GM12878 (cell line): ENCODE data around the gene FUT8. TPM values are rescaled to one million over a fixed set of nuclear protein-coding genes. Genes with fewer than 3 reads are reported as not detected.

Experiments
- ATAC-seq: fragments of 200-7000 bp; cut with Tn5 transposase; 3 replicates; pipeline ENCODE4 v1.9.1; 2020; ENCODE audit warnings: mild to moderate bottlenecking, moderate library complexity
- BruUV-seq: library from RNA; stranded (reverse); fragments of 400-500 nt; replicated peaks from 2 replicates; lab custom pipeline; 2021; lab: Mats Ljungman, UMichigan
- CTCF ChIA-PET: fragments of 300-600 bp; sonication (Branson Sonifier 250); formaldehyde crosslinking; extraction: SDS; loops from one replicate; lab custom pipeline; 2021; ENCODE audit warnings: inconsistent platforms; lab: Yijun Ruan, JAX
- POLR2A ChIA-PET: fragments of 350-600 bp; formaldehyde crosslinking; extraction: SDS; loops from one replicate; lab custom pipeline; 2021; ENCODE audit warnings: inconsistent platforms; lab: Charles Lee
- RAD21 ChIA-PET: fragments of 300-600 bp; sonication (Branson Sonifier 250); formaldehyde crosslinking; loops from one replicate; lab custom pipeline; 2023; ENCODE audit warnings: antibody characterized with exemption; ENCODE audit not compliant: unreplicated experiment; lab: Charles Lee
- SMC1A ChIA-PET: fragments of 300-600 bp; sonication (Branson Sonifier 250); formaldehyde crosslinking; loops from one replicate; lab custom pipeline; 2023; ENCODE audit not compliant: unreplicated experiment, uncharacterized antibody; lab: Charles Lee
- DNase-seq: peaks from one replicate; pipeline ENCODE4 v3.0.0-alpha.2; 2011; ENCODE audit warnings: low read depth, low spot score
- FAIRE-seq: peaks from 3 replicates; lab custom pipeline; 2011; peaks lifted over from hg19 to GRCh38; lab: Jason Lieb, UNC
- H2AFZ ChIP-seq: 2 replicates; pipeline ENCODE4 v1.6.0; 2011; ENCODE audit warnings: low read depth, low read length, control low read depth; ENCODE audit not compliant: control insufficient read depth
- H3K27ac ChIP-seq: 2 replicates; pipeline ENCODE4 v1.5.1; 2011; ENCODE audit warnings: control low read depth; ENCODE audit not compliant: control insufficient read depth, insufficient read depth
- H3K27me3 ChIP-seq, 2 experiments: replicated peaks in 1 of 2; 2 replicates each; pipeline versions ENCODE4 v1.6.0 to v1.6.1; 2011; ENCODE audit warnings: low read length in 1 of 2; ENCODE audit not compliant: control insufficient read depth in 2 of 2, insufficient read depth in 2 of 2
- H3K36me3 ChIP-seq, 2 experiments: 2 replicates each; pipeline ENCODE4 v1.5.1; 2011; ENCODE audit warnings: low read length in 1 of 2; ENCODE audit not compliant: control insufficient read depth in 2 of 2, insufficient read depth in 2 of 2
- H3K4me1 ChIP-seq: 2 replicates; pipeline ENCODE4 v1.6.1; 2011; ENCODE audit warnings: mild to moderate bottlenecking, low read length, moderate library complexity, mixed read lengths; ENCODE audit not compliant: control insufficient read depth, insufficient read depth
- H3K4me2 ChIP-seq: 2 replicates; pipeline ENCODE4 v1.6.0; 2011; ENCODE audit warnings: control low read depth; ENCODE audit not compliant: control insufficient read depth, insufficient read depth
- H3K4me3 ChIP-seq: fragments of 200-600 bp; sonication (generic); 2 replicates; pipeline ENCODE4 v1.5.1; 2016
- H3K79me2 ChIP-seq: 2 replicates; pipeline ENCODE4 v1.6.0; 2011; ENCODE audit warnings: low read length; ENCODE audit not compliant: control insufficient read depth, insufficient read depth
- H3K9ac ChIP-seq: 2 replicates; pipeline ENCODE4 v1.8.0; 2011; ENCODE audit warnings: low read length, control low read depth, mixed read lengths; ENCODE audit not compliant: control insufficient read depth, insufficient read depth
- H3K9me3 ChIP-seq: replicated peaks from 3 replicates; pipeline ENCODE4 v1.5.1; 2011; ENCODE audit warnings: mild to moderate bottlenecking, low read length; ENCODE audit not compliant: control insufficient read depth, insufficient read depth
- H4K20me1 ChIP-seq: 2 replicates; pipeline ENCODE4 v1.6.0; 2011; ENCODE audit not compliant: control insufficient read depth, insufficient read depth
- CEBPZ ChIP-seq: fragments of 150-350 bp; IDR thresholded peaks from 2 replicates; pipeline ENCODE4 v1.6.1; 2016; ENCODE audit warnings: low read depth, low read length
- E2F4 ChIP-seq: IDR thresholded peaks from 2 replicates; pipeline ENCODE4 v1.6.1; 2012; ENCODE audit warnings: low read depth, low read length, improper control_type of control experiment
- JUND ChIP-seq: IDR thresholded peaks from 2 replicates; pipeline ENCODE4 v1.6.1; 2012; ENCODE audit warnings: low read depth, mild to moderate bottlenecking, low read length, improper control_type of control experiment, moderate library complexity
- PBX3 ChIP-seq: IDR thresholded peaks from 2 replicates; pipeline ENCODE4 v1.6.1; 2011; ENCODE audit warnings: mild to moderate bottlenecking, low read depth, low read length, moderate library complexity; ENCODE audit not compliant: insufficient replicate concordance
- RBBP5 ChIP-seq: fragments of 200-600 bp; sonication (generic); conservative IDR thresholded peaks from 2 replicates; pipeline ENCODE4 v1.6.1; 2016
- SREBF2 ChIP-seq: IDR thresholded peaks from 2 replicates; pipeline ENCODE4 v1.6.1; 2012; ENCODE audit warnings: mild to moderate bottlenecking, low read length
- USF2 ChIP-seq: IDR thresholded peaks from 2 replicates; pipeline ENCODE4 v1.6.1; 2011; ENCODE audit warnings: low read depth, low read length, improper control_type of control experiment, borderline replicate concordance
- ZSCAN29 ChIP-seq: fragments of 450-650 bp; IDR thresholded peaks from 2 replicates; pipeline ENCODE4 v1.6.1; 2017; ENCODE audit warnings: mild to moderate bottlenecking, moderate library complexity
- WGBS: methylation state at CpG from one replicate; pipeline ENCODE4 v1.1.6; 2016; ENCODE audit warnings: low lambda C conversion rate; ENCODE audit not compliant: insufficient replicate concordance, insufficient coverage; ENCODE audit errors: missing lambda C conversion rate; 5-methylcytosine and 5-hydroxymethylcytosine counted together
- in situ Hi-C: fragments of 300-500 bp; cut with MboI; formaldehyde crosslinking; loops from 9 replicates; pipeline ENCODE4 v1.14.3; 2018; ENCODE audit warnings: mixed read lengths
- intact Hi-C: fragments of 100-400 bp; cut with micrococcal nuclease; formaldehyde crosslinking; loops from one replicate; pipeline ENCODE4 v1.14.2; 2022; ENCODE audit not compliant: unreplicated experiment
- polyA plus RNA-seq, 11 experiments: library from polyadenylated mRNA; depleted of rRNA in 4 of 11; unstranded in 6 of 11; stranded (reverse) in 5 of 11; fragments of >200 nt; fragmentation: Nextera tagmentation in 4 of 11; fragmentation: Illumina TruSeq in 1 of 11; extraction: Ambion mirVana in 4 of 11; extraction: Trizol in 1 of 11; gene quantifications; 1 replicate in 1 of 11; 2 replicates in 10 of 11; pipeline versions ENCODE4 v1.2.1 to v1.2.3, GENCODE V29; 2011 to 2016; ENCODE audit warnings: inconsistent platforms in 2 of 11, missing spikeins in 2 of 11, low read depth in 1 of 11
- total RNA-seq, 4 experiments: library from RNA; depleted of rRNA in 3 of 4; stranded (reverse); fragments of >200 nt in 3 of 4; fragmentation: Illumina TruSeq in 1 of 4; extraction: Trizol in 1 of 4; gene quantifications; 2 replicates each; pipeline versions ENCODE4 v1.2.1 to v1.2.3, GENCODE V29; 2013 to 2021

FUT8 gene
- total and polyA plus RNA-seq, 10 of the 15 experiments (the other 5 are each of a cell fraction or from before 2014, with no cell fraction given): 21.3 to 106 (median 66.3) TPM

- FAIRE-seq: no peak
- no peaks in the 10 kb centered on the region for H4K20me1 ChIP-seq
- RAD21 ChIA-PET: no interaction called here
- H3K4me1 ChIP-seq: no peaks in the 10 kb centered on the region
- H3K4me2 ChIP-seq: no peak overlapping the region
- BruUV-seq: no TSS peak
- H3K4me3 ChIP-seq: no peak overlapping the region
- H3K9me3 ChIP-seq: no peaks in the 10 kb centered on the region; the same call in 1 of the 3 replicates
- TF ChIP-seq PBX3: no peak
- H3K27ac ChIP-seq: no peak overlapping the region
- 100% methylated on average over 2 of the region's 2 CpGs for WGBS
- no peaks in the 10 kb centered on the region for H3K79me2 ChIP-seq
- no peak overlapping the region for H2AFZ ChIP-seq
- intact Hi-C loops: no loop called here
- SMC1A ChIA-PET: no interaction called here
- in situ Hi-C loops: no loop called here
- DNase-seq: no peak
- H3K36me3 ChIP-seq: peaks cover 3 to 5% of the 10 kb centered on the region in 2 experiments; a peak in 3 of 4 replicates
- POLR2A ChIA-PET: no interaction called here
- no peak overlapping the region for H3K9ac ChIP-seq
- ATAC-seq: no peak
- no peaks in the 10 kb centered on the region for H3K27me3 ChIP-seq
- CTCF ChIA-PET: no interaction called here
Measured at GRCh38 chr14:65650826-65651225, 238.3 kb downstream of the FUT8 start.

GRCh38 chr14:65656554-65656953, 244.0 kb downstream of the FUT8 start:
- Histone ChIP-seq H3K36me3 (peaks cover 0 to 3% of the 10 kb centered on the region in 2 experiments; a peak in 1 of 4 replicates), H3K4me2 (no peak overlapping the region), H3K9me3 (no peaks in the 10 kb centered on the region; the same call in 1 of the 3 replicates), H3K9ac (no peak overlapping the region), H3K79me2 (no peaks in the 10 kb centered on the region), H4K20me1 (no peaks in the 10 kb centered on the region), H3K4me1 (no peaks in the 10 kb centered on the region), H3K27ac (no peak overlapping the region), H3K4me3 (no peak overlapping the region), H2AFZ (no peak overlapping the region), H3K27me3 (no peaks in the 10 kb centered on the region)
- WGBS: 94% methylated on average over 2 of the region's 2 CpGs
- ATAC-seq (no peak), DNase-seq (no peak), FAIRE-seq (no peak)
- SMC1A ChIA-PET: no interaction called here
- in situ Hi-C loops: no loop called here
- intact Hi-C loops: no loop called here
- POLR2A ChIA-PET: no interaction called here
- RAD21 ChIA-PET: no interaction called here
- no TSS peak for BruUV-seq
- CTCF ChIA-PET: interaction anchor here (0.7 kb wide), 1 partner anchor 15 kb away, joined by 3 read pairs; no protein-coding TSS in a partner anchor
- TF ChIP-seq E2F4 (no peak), CEBPZ (no peak), SREBF2 (no peak), RBBP5 (no peak), JUND (no peak), USF2 (no peak), ZSCAN29 (no peak)
